Cardiac fibroblast (primary cell): ENCODE data around the gene LRP3.
"Not testable (repeated sequence)": the region's sequence is repeated elsewhere in the genome, so short reads cannot be mapped to it uniquely, and the experiment has no call there.

Experiments
- DNase-seq, 2 donors: peaks; one replicate each; pipeline versions ENCODE4 v3.0.0 to v3.0.0-alpha.2; 2010; ENCODE audit warnings: low read depth in 2 of 2
- H3K4me3 ChIP-seq, 2 donors: replicated peaks in 1 of 2; 1 replicate in 1 of 2; 2 replicates in 1 of 2; pipeline ENCODE4 v1.5.1; 2011; ENCODE audit warnings: low read depth in 2 of 2, low read length in 2 of 2, mild to moderate bottlenecking in 2 of 2, moderate library complexity in 1 of 2
- TF ChIP-seq, protein P1 (sequence below): IDR thresholded peaks from one replicate; pipeline ENCODE4 v1.5.1; 2011; ENCODE audit warnings: low read depth, mild to moderate bottlenecking, low read length, inconsistent platforms

The LRP3 gene

GRCh38 chr19:33219261-33219815 is 25.2 kb downstream of the LRP3 start:
- no peak overlapping the region for H3K4me3 ChIP-seq
- DNase-seq = peak; percentile 4 to 20
- TF ChIP-seq, protein P1, sequence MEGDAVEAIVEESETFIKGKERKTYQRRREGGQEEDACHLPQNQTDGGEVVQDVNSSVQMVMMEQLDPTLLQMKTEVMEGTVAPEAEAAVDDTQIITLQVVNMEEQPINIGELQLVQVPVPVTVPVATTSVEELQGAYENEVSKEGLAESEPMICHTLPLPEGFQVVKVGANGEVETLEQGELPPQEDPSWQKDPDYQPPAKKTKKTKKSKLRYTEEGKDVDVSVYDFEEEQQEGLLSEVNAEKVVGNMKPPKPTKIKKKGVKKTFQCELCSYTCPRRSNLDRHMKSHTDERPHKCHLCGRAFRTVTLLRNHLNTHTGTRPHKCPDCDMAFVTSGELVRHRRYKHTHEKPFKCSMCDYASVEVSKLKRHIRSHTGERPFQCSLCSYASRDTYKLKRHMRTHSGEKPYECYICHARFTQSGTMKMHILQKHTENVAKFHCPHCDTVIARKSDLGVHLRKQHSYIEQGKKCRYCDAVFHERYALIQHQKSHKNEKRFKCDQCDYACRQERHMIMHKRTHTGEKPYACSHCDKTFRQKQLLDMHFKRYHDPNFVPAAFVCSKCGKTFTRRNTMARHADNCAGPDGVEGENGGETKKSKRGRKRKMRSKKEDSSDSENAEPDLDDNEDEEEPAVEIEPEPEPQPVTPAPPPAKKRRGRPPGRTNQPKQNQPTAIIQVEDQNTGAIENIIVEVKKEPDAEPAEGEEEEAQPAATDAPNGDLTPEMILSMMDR = no peak

GRCh38 chr19:33220115-33220514 is 26.0 kb downstream of the LRP3 start:
- DNase-seq = no peak
- TF ChIP-seq, protein P1 = no peak
- H3K4me3 ChIP-seq = no peak overlapping the region

DNA sequence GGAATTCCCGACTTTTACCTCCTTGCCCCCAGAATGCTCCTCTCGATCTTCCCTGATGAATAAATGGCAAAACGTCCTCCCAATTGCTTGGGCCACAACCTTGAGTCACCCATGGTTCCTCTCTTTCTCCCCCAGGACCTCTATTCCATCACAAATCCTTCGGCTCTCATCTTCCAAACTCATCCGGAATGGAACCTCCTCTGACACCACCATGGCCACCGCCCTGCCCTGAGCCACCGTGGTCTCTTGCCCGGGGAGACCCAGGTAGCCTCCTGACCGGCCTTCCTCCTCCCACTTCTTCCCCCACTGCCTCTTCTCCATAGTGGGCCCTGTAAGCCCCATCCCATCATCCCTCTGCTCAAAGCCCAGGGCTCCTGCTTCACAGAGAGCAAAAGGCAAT is 26.6 kb downstream of the LRP3 start:
- DNase-seq = no peak
- TF ChIP-seq, protein P1 = no peak

DNA sequence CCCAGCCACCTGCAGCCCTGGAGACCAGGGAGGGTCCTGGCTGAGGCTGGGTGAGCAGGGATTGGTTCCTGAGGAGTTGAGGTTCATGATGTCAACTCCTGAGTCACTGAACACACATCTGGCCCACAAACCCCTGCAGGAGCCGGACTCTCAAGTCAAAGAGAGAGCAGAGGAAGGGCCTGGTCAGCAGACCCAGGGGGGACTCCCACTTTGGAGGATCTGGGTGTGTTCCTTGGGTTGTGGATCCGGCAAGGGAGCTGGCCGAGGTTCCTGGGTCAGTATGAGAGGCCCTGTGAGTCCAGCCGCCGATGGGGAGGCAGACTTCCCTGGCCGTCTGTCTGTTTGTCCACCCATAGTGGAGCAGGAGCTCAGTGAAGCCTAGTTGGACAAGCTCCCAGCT is 27.5 kb downstream of the LRP3 start:
- H3K4me3 ChIP-seq = no peak overlapping the region
- TF ChIP-seq, protein P1 = no peak
- no peak for DNase-seq

More for the DNA sequence above, 26.6 kb downstream of the LRP3 start:
- H3K4me3 ChIP-seq = no peak overlapping the region

- not testable (repeated sequence) for DNase-seq, H3K4me3 ChIP-seq
These were observed 28.1 kb downstream of the LRP3 start for GRCh38 chr19:33222255-33222654.

DNA sequence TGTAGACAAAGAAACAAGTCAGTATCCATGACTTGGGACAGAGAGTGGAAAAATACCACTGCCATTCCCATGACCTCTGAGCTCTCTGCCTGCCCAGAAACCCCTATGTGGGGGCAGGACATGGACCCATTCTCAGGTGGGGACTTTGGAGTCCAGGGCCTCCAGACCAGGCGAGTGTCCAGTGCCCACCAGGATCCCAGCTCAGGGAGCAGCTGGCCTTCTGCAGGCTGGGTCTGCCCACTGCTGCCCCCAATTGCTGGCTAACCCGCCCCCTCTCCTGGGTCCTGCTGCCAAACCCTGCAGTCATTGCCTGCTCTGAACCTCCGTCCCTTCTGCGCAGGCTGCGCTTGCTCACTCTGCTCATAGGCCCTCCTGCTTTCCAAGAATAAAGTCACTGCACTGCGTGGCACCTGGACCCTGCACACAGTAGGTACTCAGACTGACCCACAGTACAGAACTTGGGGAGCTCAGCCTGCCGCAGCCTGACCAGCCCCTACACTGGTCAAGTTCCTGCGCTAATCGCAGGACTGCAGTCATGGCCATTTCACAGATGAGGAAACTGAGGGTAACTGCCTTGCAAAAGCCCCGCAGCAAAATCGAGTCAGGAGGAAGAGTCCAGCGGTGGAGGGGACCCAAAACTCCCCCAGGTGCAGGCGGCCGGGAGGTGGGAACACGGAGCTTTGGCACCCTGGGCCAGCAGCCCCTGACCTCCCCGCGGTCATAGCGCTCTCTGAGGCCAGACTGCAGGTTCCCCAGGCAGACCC is 30.7 kb downstream of the LRP3 start:
- no peak for DNase-seq
- TF ChIP-seq, protein P1 = no peak

DNA sequence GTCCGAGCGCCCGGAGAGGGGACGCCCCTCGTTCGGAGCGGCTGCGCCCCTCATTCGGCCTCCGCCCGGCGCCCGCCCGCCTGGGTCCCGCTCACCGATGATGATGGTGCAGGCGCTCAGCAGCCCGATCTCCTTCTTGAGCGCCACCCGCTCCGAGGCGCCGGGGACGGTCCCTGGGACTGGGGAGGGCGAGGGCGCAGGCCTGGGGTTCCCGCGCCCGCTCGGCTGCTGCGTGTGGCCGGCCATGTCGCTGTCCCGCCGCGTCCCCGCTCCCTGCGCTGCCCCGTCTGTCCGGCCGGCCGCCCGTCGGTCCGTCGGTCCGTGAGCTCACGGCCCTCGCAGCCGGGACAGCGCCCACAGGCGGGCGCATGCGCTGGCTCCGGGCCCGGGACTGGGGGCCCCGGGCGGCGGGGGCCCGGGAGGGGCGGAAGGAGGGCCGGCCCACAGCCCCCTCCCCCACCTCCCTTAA is 31.4 kb downstream of the LRP3 start, which contains the start of gene SLC7A10:
SLC7A10 (minus strand) TSS at position 393 of the 469 bp plus-strand sequence; CDS start at position 246, 147 bp downstream.
- TF ChIP-seq, protein P1 = no peak
- H3K4me3 ChIP-seq = no peak within 1 kb of the TSS
- peak in 1 of 2 donors; percentile 18 for DNase-seq

More for the DNA sequence above, 30.7 kb downstream of the LRP3 start:
- H3K4me3 ChIP-seq = no peak overlapping the region
